Endothelial cell of umbilical vein (primary cell): ENCODE measurements around the gene ATOSB.

Experiments used
- MYC ChIP-seq: IDR thresholded peaks from one replicate; pipeline ENCODE4 v1.6.1; 2011; ENCODE audit warnings: mild to moderate bottlenecking, low read depth, low read length
- POLR2AphosphoS5 ChIP-seq: IDR thresholded peaks from 2 replicates; pipeline ENCODE4 v1.6.1; 2012; ENCODE audit warnings: low read depth, mild to moderate bottlenecking, control low read depth, low read length, moderate library complexity; ENCODE audit not compliant: insufficient read depth

DNA sequence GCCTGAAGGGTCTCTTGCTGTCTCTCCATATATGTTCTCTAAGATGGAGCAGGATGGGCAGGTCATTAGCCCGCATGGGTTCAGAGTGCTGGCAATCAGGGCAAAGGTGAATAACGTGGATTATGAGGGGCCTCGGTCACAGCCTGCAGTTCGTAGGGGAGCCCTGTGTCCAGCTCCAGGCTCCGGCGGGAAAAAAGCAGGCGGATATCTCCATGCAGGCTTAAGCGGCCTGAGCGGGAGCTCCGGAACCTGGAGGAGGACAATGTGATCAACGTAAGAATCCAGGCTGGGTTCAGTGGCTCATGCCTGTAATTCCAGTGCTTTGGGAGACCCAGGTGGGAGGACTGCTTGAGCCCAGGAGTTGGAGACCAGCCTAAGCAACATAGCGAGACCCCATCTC, 10.5 kb downstream of the ATOSB start:
- TF ChIP-seq MYC (no peak), POLR2AphosphoS5 (no peak)
